Subcutaneous adipose tissue (tissue), 4 donors: Measurements from ENCODE around the gene DNAJC5G. TPM values are rescaled to one million over a fixed set of nuclear protein-coding genes. Genes with fewer than 3 reads are reported as not detected.

Source experiments
- total RNA-seq, 4 donors: library from RNA; depleted of rRNA; stranded (reverse); fragments of >200 nt; gene quantifications; one replicate each; pipeline ENCODE4 v1.1.0, GENCODE V29; 2016
- TF ChIP-seq, protein P1 (sequence below): fragments of 450-650 bp; IDR thresholded peaks from one replicate; pipeline ENCODE4 v1.5.1; 2016; ENCODE audit warnings: low read depth, mild to moderate bottlenecking, control low read depth, antibody characterized with exemption, moderate library complexity

Gene DNAJC5G
- total RNA-seq, 4 donors from 2014 or later, result 0.88 TPM; not detected in 3

DNA sequence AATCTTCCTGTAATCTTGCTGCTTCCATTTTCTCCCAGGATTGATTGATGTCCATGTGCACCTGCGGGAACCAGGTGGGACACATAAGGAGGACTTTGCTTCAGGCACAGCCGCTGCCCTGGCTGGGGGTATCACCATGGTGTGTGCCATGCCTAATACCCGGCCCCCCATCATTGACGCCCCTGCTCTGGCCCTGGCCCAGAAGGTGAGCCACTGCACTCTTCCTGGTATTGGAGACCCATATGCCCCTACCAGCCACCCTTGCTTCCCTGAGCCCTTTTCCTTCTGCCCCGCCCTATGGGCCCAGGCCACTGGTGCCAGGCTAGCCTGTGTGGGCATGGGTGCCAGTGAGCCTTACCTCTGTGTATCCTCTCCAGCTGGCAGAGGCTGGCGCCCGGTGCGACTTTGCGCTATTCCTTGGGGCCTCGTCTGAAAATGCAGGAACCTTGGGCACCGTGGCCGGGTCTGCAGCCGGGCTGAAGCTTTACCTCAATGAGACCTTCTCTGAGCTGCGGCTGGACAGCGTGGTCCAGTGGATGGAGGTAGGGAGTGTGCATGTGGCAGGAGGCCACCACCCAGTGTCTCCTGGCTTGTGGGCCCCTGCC, 37.8 kb upstream of the DNAJC5G start:
- TF ChIP-seq, protein P1, sequence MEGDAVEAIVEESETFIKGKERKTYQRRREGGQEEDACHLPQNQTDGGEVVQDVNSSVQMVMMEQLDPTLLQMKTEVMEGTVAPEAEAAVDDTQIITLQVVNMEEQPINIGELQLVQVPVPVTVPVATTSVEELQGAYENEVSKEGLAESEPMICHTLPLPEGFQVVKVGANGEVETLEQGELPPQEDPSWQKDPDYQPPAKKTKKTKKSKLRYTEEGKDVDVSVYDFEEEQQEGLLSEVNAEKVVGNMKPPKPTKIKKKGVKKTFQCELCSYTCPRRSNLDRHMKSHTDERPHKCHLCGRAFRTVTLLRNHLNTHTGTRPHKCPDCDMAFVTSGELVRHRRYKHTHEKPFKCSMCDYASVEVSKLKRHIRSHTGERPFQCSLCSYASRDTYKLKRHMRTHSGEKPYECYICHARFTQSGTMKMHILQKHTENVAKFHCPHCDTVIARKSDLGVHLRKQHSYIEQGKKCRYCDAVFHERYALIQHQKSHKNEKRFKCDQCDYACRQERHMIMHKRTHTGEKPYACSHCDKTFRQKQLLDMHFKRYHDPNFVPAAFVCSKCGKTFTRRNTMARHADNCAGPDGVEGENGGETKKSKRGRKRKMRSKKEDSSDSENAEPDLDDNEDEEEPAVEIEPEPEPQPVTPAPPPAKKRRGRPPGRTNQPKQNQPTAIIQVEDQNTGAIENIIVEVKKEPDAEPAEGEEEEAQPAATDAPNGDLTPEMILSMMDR, result no peak

DNA sequence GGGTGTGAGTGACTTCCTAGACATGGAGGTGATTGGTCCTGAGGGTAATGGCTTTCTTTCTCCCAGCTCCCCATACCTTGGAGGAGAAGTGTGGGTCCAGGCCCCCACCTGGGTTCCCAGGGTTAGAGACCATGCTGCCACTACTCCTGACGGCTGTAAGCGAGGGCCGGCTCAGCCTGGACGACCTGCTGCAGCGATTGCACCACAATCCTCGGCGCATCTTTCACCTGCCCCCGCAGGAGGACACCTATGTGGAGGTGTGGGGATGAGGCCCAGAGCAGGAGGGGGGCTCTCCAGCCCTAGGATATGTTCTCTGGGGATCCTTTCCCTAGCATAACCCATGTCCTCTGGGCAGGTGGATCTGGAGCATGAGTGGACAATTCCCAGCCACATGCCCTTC, 36.3 kb upstream of the DNAJC5G start:
- TF ChIP-seq, protein P1, result no peak

GRCh38 chr2:27240406-27240805, 34.8 kb upstream of the DNAJC5G start:
- TF ChIP-seq, protein P1, result no peak

DNA sequence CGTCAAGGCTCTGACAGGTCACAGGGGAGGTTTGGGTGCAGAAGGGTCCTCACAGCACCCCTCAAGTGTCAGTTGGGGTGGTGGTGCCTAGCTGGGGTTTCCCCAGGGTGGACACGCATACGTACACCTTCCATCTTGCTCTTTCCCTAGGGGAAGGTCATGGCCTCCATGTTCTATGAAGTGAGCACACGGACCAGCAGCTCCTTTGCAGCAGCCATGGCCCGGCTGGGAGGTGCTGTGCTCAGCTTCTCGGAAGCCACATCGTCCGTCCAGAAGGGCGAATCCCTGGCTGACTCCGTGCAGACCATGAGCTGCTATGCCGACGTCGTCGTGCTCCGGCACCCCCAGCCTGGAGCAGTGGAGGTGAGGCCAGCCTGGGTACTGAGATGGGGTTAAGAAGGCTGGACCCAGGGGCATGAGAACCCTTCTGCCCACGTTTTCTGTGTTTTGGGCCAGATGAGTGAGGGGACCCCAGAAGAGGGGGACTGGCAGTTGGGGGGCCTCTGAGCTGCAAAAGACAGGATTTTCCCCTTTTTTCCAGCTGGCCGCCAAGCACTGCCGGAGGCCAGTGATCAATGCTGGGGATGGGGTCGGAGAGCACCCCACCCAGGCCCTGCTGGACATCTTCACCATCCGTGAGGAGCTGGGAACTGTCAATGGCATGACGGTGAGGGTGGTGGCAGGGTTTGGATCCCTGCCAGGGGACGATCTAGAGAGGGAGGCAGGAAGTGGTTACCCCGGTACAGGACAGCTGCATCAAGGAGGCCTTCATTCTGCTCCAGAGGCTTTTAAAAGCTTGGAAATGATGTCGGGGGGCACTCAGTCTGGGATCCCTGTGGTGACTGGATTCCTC, 33.2 kb upstream of the DNAJC5G start:
- TF ChIP-seq, protein P1, result no peak

DNA sequence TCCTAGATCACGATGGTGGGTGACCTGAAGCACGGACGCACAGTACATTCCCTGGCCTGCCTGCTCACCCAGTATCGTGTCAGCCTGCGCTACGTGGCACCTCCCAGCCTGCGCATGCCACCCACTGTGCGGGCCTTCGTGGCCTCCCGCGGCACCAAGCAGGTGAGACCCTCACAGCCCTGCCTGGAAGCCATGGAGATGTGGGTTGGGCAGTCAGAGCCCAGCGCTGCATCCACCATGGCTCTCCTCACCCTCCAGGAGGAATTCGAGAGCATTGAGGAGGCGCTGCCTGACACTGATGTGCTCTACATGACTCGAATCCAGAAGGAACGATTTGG, 32.6 kb upstream of the DNAJC5G start:
- TF ChIP-seq, protein P1, result no peak

GRCh38 chr2:27243391-27244130, 31.7 kb upstream of the DNAJC5G start:
- TF ChIP-seq, protein P1, result no peak

DNA sequence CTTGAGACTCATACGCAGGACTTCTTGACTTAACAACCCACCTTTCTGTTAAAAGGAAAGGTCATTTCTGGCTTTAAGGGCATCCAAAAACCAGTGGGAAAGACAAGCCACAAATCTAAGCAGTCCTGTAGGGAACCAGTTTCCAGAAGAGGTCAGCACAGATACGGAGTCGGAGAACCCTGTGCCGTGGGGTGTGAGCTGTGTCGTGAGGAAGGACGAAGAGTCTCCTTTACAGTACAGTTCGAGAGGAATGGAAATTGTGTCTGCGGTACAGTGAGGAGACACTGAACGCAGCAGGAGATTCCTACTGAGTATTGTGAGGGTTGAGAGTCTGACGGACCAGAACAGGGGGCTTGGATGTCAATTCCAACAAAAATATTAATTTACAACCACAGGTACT, 30.1 kb upstream of the DNAJC5G start:
- TF ChIP-seq, protein P1, result no peak
